Left ventricle myocardium inferior (tissue), 1 donor: ENCODE measurements around the gene PCTP. TPM values are rescaled to one million over a fixed set of nuclear protein-coding genes. Genes with fewer than 3 reads are reported as not detected.

Experiments used
- DNase-seq: peaks from one replicate; pipeline ENCODE4 v3.0.0-alpha.2; 2020
- H3K27ac ChIP-seq: fragments of 200-600 bp; replicated peaks from 2 replicates; pipeline ENCODE4 v1.8.0; 2021
- H3K27me3 ChIP-seq: fragments of 200-600 bp; 2 replicates; pipeline ENCODE4 v1.8.0; 2021; ENCODE audit warnings: low read depth
- H3K36me3 ChIP-seq: fragments of 200-600 bp; 2 replicates; pipeline ENCODE4 v1.8.0; 2021
- H3K4me1 ChIP-seq: fragments of 200-600 bp; 2 replicates; pipeline ENCODE4 v1.8.0; 2021
- H3K4me3 ChIP-seq: fragments of 200-600 bp; 2 replicates; pipeline ENCODE4 v1.8.0; 2021; ENCODE audit warnings: mild to moderate bottlenecking, moderate library complexity
- H3K9me3 ChIP-seq: fragments of 200-600 bp; replicated peaks from 2 replicates; pipeline ENCODE4 v1.8.0; 2021
- CTCF ChIP-seq: fragments of 200-600 bp; IDR thresholded peaks from 2 replicates; pipeline ENCODE4 v1.8.0; 2021; ENCODE audit warnings: antibody characterized with exemption, mild to moderate bottlenecking, borderline replicate concordance
- intact Hi-C: fragments of 100-400 bp; cut with micrococcal nuclease; formaldehyde crosslinking; loops from one replicate; pipeline ENCODE4 v1.11.0; 2022
- total RNA-seq: library from RNA; stranded (reverse); fragmentation: NEBNext Ultra II Directional; extraction: Animal tissue kit (Norgen Biotek cat#: 25700); gene quantifications from one replicate; pipeline ENCODE4 v1.2.1, GENCODE V29; 2021
- donor health status: DM: no; HTN: yes; CAD: no; lungs with severe emphysema.

The PCTP gene
- total RNA-seq, 1 donor from 2014 or later, result 19.6 TPM

- intact Hi-C loops, result no loop called here
- no peak overlapping the region for H3K27ac ChIP-seq
- no peak for DNase-seq
- no peak overlapping the region for H3K4me3 ChIP-seq
- peaks cover 4% of the 10 kb centered on the region for H3K27me3 ChIP-seq
- no peak for TF ChIP-seq CTCF
- H3K9me3 ChIP-seq, result no peaks in the 10 kb centered on the region
- H3K36me3 ChIP-seq, result no peaks in the 10 kb centered on the region
- peaks cover 14% of the 10 kb centered on the region for H3K4me1 ChIP-seq
Measured at GRCh38 chr17:55708175-55708974, 42.5 kb upstream of the PCTP start.

- no peak for DNase-seq
- H3K27me3 ChIP-seq, result peaks cover 4% of the 10 kb centered on the region
- intact Hi-C loops, result no loop called here
- no peak for TF ChIP-seq CTCF
- peaks cover 14% of the 10 kb centered on the region for H3K4me1 ChIP-seq
- no peaks in the 10 kb centered on the region for H3K9me3 ChIP-seq
- no peak overlapping the region for H3K4me3 ChIP-seq
- no peaks in the 10 kb centered on the region for H3K36me3 ChIP-seq
- H3K27ac ChIP-seq, result no peak overlapping the region
Measured at GRCh38 chr17:55709440-55709839, 41.4 kb upstream of the PCTP start.

- no peak for DNase-seq
- TF ChIP-seq CTCF, result no peak
- intact Hi-C loops, result no loop called here
- Histone ChIP-seq H3K27me3 (peaks cover 4% of the 10 kb centered on the region), H3K36me3 (no peaks in the 10 kb centered on the region), H3K27ac (no peak overlapping the region), H3K4me1 (peaks cover 14% of the 10 kb centered on the region), H3K4me3 (no peak overlapping the region), H3K9me3 (no peaks in the 10 kb centered on the region)
Measured at GRCh38 chr17:55709984-55710383, 40.9 kb upstream of the PCTP start.

GRCh38 chr17:55710410-55710809 is 40.4 kb upstream of the PCTP start:
- Histone ChIP-seq H3K4me3 (no peak overlapping the region), H3K27ac (no peak overlapping the region)
- intact Hi-C loops, result no loop called here

GRCh38 chr17:55710829-55711496 is 39.9 kb upstream of the PCTP start:
- Histone ChIP-seq H3K27me3 (peaks cover 4% of the 10 kb centered on the region), H3K27ac (no peak overlapping the region), H3K4me3 (no peak overlapping the region), H3K4me1 (peaks cover 14% of the 10 kb centered on the region), H3K9me3 (no peaks in the 10 kb centered on the region), H3K36me3 (no peaks in the 10 kb centered on the region)
- intact Hi-C loops, result no loop called here
- no peak for DNase-seq
- TF ChIP-seq CTCF, result no peak

More at GRCh38 chr17:55710410-55710809, 40.4 kb upstream of the PCTP start:
- H3K36me3 ChIP-seq, result no peaks in the 10 kb centered on the region
- H3K27me3 ChIP-seq, result peaks cover 4% of the 10 kb centered on the region
- H3K4me1 ChIP-seq, result peaks cover 14% of the 10 kb centered on the region
- H3K9me3 ChIP-seq, result no peaks in the 10 kb centered on the region
- TF ChIP-seq CTCF, result no peak
- DNase-seq, result no peak
